Epithelial cell of proximal tubule (primary cell): ENCODE data around the gene DHX8. TPM values are rescaled to one million over a fixed set of nuclear protein-coding genes. Genes with fewer than 3 reads are reported as not detected.
A peak's percentile ranks its signal among the peaks of the same experiment; 100 is the strongest.

Experiments
- DNase-seq: peaks from one replicate; pipeline ENCODE4 v3.0.0-alpha.2; 2011; ENCODE audit warnings: low read depth
- H3K4me3 ChIP-seq: 2 replicates; pipeline ENCODE4 v1.5.1; 2011; ENCODE audit warnings: low read depth, mild to moderate bottlenecking, low read length
- total RNA-seq: library from RNA; depleted of rRNA; stranded (reverse); fragments of >200 nt; gene quantifications from 2 replicates; pipeline ENCODE4 v1.2.3, GENCODE V29; 2015
- TF ChIP-seq, protein P1 (sequence below): conservative IDR thresholded peaks from 2 replicates; pipeline ENCODE4 v1.5.1; 2012; ENCODE audit warnings: low read depth, mild to moderate bottlenecking, low read length

Gene DHX8
- total RNA-seq, 1 donor from 2014 or later = 25.8 TPM

DNA sequence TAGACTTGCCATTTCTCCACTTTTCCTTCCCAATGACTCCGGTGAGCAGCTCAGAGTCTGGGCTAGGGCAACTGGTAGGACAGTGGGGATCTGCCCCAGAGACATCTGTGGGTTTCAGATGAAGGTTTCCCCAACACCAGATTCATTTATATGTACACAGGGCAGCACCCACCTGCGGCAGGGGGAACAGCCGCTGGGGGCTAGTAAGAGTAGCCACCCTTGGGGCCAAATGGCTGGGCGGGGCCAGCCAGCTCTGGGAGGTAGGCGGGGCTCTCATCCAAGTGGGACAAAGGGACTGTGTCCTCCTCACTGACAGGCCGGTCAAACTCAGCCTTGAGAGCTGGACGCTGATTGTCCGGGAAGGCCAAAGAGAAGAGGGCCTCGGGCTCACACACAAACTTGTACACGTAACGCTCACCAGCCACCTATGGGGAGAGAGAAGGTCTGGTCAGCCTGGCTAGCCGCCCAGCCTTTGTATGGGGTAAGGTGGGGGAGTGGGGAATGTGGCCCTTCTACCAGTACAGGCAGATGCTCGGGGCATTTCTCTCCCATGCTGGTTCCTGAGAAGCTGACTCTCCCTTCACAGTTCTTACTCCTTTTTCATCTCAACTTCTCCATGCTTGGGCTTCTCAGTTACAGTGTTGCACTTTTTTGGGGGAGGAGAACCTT, 44.7 kb downstream of the DHX8 start:
- H3K4me3 ChIP-seq = no peak overlapping the region
- no peak for DNase-seq
- TF ChIP-seq, protein P1, sequence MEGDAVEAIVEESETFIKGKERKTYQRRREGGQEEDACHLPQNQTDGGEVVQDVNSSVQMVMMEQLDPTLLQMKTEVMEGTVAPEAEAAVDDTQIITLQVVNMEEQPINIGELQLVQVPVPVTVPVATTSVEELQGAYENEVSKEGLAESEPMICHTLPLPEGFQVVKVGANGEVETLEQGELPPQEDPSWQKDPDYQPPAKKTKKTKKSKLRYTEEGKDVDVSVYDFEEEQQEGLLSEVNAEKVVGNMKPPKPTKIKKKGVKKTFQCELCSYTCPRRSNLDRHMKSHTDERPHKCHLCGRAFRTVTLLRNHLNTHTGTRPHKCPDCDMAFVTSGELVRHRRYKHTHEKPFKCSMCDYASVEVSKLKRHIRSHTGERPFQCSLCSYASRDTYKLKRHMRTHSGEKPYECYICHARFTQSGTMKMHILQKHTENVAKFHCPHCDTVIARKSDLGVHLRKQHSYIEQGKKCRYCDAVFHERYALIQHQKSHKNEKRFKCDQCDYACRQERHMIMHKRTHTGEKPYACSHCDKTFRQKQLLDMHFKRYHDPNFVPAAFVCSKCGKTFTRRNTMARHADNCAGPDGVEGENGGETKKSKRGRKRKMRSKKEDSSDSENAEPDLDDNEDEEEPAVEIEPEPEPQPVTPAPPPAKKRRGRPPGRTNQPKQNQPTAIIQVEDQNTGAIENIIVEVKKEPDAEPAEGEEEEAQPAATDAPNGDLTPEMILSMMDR = no peak

DNA sequence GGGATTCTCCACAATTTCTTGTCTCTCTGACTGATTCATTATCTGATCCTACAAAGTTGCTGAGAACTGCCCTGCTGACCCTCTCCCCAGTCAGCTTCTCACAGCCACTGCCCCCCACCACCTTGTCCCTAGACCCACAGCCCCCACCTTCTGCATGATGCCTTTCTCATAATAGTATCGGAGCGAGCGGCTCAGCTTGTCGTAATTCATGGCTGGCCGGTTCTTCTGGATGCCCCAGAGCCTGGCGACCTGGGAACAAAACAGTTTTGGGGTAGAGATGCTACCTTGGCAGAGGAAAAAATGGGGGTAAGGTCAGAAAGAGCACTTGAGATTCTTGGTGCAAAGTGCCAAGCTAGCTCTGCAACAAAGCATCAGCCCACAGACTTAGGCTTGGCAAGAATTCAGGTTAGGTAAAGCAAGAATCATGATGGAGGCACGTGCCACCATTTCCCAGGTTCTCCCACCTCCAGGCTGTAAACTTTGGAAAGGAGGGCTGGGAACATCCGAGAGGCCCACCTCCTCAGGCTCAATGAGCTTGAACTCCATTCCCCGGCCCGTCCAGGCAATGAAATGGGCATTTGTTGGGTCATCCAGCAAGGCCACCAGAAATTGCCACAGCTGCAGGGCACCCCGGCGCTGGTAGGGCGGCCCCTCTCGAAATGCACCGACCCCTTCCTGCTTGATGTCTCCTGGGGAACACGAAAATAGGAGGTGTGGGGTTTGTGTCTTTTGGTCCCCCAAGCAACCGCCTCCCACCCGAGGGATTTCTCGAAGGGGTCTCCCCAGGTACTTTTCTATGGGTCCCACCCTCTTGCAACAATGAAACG, 45.4 kb downstream of the DHX8 start:
- TF ChIP-seq, protein P1 = no peak
- H3K4me3 ChIP-seq = no peak overlapping the region
- DNase-seq = no peak

DNA sequence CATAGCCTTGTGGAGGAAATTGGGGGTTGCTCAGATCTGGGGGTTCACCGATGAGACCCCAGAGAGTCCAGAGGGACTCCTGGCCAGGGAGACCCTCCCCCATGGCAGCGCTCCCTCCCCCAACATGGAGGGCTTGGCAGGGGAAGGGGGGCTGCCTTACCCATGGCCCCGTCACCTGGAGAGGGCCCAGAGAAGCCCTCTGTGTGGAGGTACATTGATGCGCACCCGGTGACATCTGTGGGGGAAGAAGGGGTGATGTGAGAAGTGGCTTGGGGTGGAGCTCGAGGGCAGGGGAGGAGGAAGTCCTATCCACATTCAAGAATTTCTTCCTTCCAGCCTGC, 46.1 kb downstream of the DHX8 start:
- DNase-seq = no peak
- TF ChIP-seq, protein P1 = no peak
- H3K4me3 ChIP-seq = no peak overlapping the region

DNA sequence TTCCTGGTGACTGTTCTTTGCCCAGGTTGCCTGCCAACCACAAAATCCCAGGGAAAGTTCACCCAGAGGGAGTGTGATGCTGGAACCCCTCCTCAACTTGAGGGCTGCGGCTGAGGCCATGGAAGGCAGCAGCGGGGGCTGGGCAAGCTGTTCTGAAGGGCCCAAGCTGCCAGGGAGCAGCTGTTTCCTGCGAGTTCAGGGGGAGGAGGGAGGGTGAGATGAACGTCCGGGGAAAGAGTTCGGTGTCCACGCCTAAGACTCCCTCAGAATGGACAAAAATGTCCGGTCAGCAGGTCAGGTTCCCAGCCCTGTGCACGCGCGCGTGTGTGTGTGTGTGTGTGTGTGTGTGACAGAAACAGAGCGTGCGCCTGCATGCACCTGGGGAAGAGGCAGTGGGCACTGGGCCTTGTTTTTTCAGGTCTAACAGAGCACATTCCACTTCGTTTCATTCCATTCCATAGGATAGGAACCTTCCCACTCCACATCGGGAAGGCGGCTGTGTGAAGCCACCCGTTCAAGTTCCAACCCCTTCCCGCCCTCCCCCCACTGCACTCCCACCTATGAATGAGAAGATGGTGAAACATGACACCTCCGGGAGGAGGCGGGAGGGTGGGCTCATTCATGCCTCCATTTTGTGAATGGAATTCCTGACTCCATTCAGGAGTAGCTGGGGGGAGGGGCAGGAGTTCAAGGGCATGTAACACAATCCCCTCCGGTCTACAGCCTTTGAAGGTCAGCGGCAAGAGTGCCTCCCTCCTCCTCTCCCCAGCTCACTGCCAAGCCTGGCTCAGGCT, 46.7 kb downstream of the DHX8 start:
- peak overlapping the region; percentile 19 for H3K4me3 ChIP-seq
- no peak for DNase-seq
- TF ChIP-seq, protein P1 = no peak

DNA sequence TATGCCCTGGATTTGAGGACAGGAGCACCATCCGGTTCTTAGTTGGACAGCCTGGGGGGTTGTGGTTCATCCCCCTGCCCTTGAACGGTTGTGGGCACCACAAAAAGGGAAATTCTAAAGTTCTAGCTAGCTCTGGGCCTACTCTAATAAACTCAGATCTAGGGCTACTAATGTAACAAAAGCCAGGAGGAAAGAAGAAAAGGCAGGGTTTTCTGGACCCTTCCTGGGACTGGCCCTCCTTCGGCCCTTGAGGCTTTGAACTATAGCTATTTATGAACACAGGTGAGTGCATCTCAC, 47.3 kb downstream of the DHX8 start:
- TF ChIP-seq, protein P1 = no peak
- no peak overlapping the region for H3K4me3 ChIP-seq

DNA sequence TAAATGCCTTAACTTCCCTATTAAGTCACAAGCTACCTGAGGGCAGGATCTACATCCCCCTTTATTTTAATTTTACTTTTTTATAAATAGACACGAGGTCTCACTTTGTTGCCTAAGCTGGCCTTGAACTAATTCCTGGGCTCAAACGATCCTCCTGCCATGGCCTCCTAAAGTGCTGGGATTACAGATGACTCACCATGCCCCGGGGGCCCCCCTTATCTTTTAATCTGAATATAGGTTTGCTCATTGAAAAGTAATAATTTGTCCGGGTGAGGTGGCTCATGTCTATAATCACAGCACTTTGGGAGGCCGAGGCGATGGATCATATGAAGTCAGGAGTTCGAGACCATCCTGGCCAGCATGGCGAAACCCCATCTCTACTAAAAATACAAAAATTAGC, 48.2 kb downstream of the DHX8 start:
- H3K4me3 ChIP-seq = no peak overlapping the region
- DNase-seq = no peak
- TF ChIP-seq, protein P1 = no peak

More for the DNA sequence above, 47.3 kb downstream of the DHX8 start:
- no peak for DNase-seq
